PC-3 (cell line): ENCODE data around the gene CA6.

Experiments used
- EZH2 ChIP-seq: fragments of 300-600 bp; sonication (generic); IDR thresholded peaks from one replicate; pipeline ENCODE4 v1.6.1; 2017; ENCODE audit warnings: antibody characterized with exemption, mild to moderate bottlenecking, low read length; ENCODE audit not compliant: unreplicated experiment
- EZH2phosphoT487 ChIP-seq: fragments of 300-600 bp; sonication (generic); IDR thresholded peaks from 2 replicates; pipeline ENCODE4 v1.6.1; 2018; ENCODE audit warnings: mild to moderate bottlenecking, antibody characterized with exemption, low read length, borderline replicate concordance
- TF ChIP-seq, protein P1 (sequence below): fragments of 300-600 bp; sonication (generic); conservative IDR thresholded peaks from 2 replicates; pipeline ENCODE4 v1.5.1; 2017; ENCODE audit warnings: antibody characterized with exemption, low read depth, mild to moderate bottlenecking, low read length

DNA sequence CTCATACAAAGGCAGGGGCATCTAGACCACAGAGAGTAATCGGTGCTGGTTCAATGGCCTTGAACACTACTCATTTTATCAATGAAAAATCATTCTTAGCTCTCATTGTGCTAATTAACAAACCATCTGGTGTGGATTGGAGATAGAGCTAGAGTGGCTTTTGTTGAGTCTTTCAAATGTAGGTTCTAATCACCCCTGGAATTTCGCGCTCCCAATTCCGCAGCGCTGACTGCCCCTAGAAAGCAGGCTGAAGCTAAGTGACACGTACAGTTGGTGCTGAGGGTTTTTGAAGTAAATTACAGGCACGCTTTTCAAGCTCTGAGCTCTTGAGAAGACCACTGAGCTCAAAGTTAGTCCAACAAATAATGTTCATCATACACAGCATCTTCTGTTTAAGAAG, 31.2 kb upstream of the CA6 start:
- TF ChIP-seq, protein P1, sequence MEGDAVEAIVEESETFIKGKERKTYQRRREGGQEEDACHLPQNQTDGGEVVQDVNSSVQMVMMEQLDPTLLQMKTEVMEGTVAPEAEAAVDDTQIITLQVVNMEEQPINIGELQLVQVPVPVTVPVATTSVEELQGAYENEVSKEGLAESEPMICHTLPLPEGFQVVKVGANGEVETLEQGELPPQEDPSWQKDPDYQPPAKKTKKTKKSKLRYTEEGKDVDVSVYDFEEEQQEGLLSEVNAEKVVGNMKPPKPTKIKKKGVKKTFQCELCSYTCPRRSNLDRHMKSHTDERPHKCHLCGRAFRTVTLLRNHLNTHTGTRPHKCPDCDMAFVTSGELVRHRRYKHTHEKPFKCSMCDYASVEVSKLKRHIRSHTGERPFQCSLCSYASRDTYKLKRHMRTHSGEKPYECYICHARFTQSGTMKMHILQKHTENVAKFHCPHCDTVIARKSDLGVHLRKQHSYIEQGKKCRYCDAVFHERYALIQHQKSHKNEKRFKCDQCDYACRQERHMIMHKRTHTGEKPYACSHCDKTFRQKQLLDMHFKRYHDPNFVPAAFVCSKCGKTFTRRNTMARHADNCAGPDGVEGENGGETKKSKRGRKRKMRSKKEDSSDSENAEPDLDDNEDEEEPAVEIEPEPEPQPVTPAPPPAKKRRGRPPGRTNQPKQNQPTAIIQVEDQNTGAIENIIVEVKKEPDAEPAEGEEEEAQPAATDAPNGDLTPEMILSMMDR = no peak
- TF ChIP-seq EZH2 = no peak
- TF ChIP-seq EZH2phosphoT487 = no peak
